AG09319 (cell line): ENCODE measurements around the gene FNBP1L.

Experiments used
- DNase-seq: peaks from one replicate; pipeline ENCODE4 v3.0.0-alpha.2; 2010; ENCODE audit warnings: low read depth; ENCODE audit errors: extremely low read depth
- CTCF ChIP-seq: IDR thresholded peaks from 2 replicates; pipeline ENCODE4 v1.5.1; 2011; ENCODE audit warnings: low read depth, mild to moderate bottlenecking, inconsistent platforms, low read length, moderate library complexity

FNBP1L gene

DNA sequence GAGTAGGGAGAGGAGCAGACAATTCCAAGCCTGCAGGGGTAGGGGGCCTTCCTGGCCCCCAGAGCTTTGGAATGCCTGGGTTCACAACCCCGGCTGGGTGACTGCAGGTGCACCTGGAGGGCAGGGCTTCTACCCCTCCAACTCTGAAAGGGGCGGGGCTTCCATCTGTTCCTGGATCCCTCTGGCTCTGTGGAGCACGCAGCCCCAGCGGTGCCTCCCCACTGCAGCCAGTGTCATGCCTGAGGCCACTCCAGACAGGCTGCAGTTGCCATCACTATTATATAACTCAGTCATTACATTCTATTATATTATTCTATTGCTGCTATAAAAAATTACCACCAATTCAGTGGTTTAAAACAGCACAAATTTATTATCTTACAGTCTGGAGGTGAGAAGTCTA, 12.5 kb upstream of the FNBP1L start:
- TF ChIP-seq CTCF, result no peak
- DNase-seq, result no peak

GRCh38 chr1:93436496-93436895, 11.4 kb upstream of the FNBP1L start:
- no peak for TF ChIP-seq CTCF

DNA sequence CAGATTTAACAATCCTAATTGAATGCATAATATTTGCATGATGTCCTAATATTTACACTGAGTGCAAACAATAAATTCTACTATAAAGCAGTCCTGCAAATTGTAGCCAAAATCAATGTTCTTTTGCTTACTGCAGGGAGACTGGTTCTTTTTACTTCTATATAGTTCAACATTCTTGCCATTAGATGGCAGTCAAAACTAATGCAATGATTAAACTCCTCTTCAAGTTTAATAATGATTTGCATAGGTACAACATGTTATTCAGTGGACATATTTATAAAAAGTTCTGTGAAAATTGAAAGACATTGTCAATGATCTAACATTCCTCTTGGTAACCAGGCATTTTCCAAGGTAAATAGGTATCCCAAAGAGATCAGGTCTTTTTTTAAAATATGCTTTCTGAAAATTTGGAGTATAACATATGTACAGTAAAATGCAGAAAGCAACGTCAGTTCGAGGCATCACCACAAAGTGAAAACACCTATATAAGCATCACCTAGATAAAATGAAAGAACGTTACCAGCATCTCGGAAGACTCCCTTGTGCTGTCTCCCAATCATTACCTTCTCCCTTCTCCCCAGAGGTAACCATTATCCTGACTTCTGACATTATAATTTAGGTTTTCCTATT, 9.8 kb upstream of the FNBP1L start:
- DNase-seq, result peak; percentile 16
- peak; percentile 44 for TF ChIP-seq CTCF

More at GRCh38 chr1:93436496-93436895, 11.4 kb upstream of the FNBP1L start:
- DNase-seq, result no peak

DNA sequence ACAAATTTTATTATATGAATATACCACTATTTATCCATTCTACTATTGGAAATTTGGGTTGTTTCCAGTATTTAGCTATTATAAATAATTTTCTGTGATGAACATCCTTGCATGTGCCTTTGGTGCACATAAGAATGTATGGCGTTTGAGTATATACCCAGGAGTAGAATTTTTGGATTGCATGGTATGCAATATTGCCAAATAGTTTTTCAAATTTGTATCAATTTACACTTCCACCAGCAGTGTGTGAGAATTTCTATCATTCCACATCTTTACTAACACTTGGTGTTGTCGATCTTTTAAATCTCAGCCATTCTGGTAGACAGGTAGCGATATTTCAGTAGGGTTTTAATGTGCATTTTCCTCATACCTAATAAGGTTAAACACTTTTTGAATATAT, 9.2 kb upstream of the FNBP1L start:
- TF ChIP-seq CTCF, result no peak
- DNase-seq, result no peak

DNA sequence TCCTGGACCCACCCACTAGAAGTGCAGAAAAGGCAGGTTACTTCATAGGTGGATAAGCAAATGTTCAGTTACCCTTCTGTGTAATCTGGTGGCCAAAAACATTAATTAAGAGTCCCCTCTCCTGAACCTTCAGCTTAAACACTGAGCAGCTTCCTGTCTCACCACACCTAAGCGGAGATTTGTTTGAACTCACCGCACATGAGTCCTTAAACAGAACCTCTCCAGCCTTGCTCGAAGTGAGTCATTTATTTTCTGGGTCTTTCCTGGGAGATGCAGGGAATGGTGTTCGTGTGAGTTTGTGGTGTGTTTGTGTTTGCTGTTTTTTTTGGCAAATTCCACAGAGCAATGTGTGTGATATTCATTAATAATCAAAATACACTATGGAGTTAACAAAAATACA, 7.6 kb upstream of the FNBP1L start:
- DNase-seq, result no peak
- TF ChIP-seq CTCF, result no peak

DNA sequence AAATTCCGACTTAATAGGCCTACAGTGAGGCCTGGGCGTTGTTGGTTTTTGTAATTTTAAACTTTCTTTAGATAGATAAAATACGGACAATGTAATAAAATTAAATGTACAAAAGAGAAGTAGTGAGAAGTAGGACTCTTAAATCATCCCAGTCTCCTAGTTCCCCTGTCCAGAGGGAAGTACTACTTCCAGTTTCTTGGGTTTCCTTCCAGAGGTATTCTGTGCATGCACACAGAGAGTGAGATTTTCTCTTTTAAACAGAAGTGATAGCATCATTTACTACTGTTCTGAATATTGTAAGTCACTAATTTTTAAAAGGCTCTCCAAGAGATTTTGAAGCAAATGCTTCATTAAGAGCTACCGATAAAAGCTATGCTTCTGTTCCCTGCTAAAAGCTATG, 7.2 kb upstream of the FNBP1L start:
- DNase-seq, result no peak
- TF ChIP-seq CTCF, result no peak

DNA sequence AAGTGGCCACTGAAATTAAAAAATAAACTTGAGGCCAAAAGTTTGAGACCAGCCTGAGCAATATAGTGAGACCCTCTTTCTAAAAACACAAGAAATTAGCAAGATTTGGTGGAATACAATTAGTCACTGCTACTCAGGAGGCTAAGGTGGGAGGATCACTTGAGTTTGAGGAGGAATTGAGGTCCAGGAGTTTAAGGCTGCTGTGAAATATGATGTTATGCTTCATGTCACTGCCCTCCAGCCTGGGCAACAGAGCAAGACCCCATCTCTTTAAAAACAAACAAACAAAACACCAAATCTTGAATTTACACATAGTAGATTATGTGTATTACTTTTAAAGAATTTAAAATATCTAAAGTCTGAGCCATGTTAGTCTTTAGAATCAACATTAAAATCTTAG, 6.3 kb upstream of the FNBP1L start:
- no peak for DNase-seq
- no peak for TF ChIP-seq CTCF
